ENCODE measurements around the gene P2RX7. TPM values are rescaled to one million over a fixed set of nuclear protein-coding genes. Genes with fewer than 3 reads are reported as not detected.

Gene P2RX7
- total and polyA plus RNA-seq, 2 experiments from 2014 or later, result 0.90 to 1.7 TPM

DNA sequence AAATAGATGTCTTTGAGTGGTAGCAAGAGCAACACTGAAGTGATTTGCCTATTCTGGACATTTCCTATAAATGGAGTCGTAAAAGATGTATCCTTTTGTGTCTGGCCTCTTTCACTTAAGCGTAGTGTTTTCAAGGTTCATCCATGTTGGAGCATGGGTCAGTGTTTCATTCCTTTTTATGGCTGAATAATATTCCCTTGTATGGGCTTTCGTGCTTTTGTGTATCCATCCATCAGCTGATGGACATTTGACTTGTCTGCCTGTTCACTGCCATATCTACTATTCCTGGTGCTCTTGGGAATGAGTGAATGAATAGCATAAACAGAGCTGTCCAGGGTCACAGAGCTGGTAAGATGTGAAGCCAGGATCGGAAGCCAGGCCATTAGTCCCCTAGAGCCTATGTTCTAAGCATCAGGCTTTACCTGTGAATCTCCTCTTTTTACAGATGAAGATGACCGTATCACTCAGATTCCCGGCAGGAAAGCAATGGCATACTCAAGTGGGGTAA, 1.8 kb upstream of the P2RX7 start:
- no peak for TF ChIP-seq EZH2phosphoT487 (IDR thresholded peaks at IDR 0.05; ENCODE audit: low read depth, severe bottlenecking, unreplicated experiment)
- Histone ChIP-seq H3K4me1 (ENCODE audit: insufficient read depth) (peaks cover 11% of the 10 kb centered on the region), H3K4me2 (no peak overlapping the region), H3K4me3 (no peak overlapping the region), H3K27ac (no peak overlapping the region), H3K9me3 (ENCODE audit: low read depth) (no peaks in the 10 kb centered on the region), H3K9me2 (replicated peaks; ENCODE audit: insufficient read depth) (no peaks in the 10 kb centered on the region), H3K36me3 (replicated peaks; ENCODE audit: insufficient read depth, low read depth) (no peaks in the 10 kb centered on the region), H2AFZ (no peak overlapping the region), H3K27me3 (no peaks in the 10 kb centered on the region), H4K20me1 (ENCODE audit: insufficient read depth, poor library complexity, severe bottlenecking) (no peaks in the 10 kb centered on the region), H3K79me2 (no peaks in the 10 kb centered on the region)
- 77% methylated on average over 6 of the region's 6 CpGs for WGBS (ENCODE audit: low lambda C conversion rate, missing lambda C conversion rate)
- DNase-seq (ENCODE audit: low spot score), result no peak

DNA sequence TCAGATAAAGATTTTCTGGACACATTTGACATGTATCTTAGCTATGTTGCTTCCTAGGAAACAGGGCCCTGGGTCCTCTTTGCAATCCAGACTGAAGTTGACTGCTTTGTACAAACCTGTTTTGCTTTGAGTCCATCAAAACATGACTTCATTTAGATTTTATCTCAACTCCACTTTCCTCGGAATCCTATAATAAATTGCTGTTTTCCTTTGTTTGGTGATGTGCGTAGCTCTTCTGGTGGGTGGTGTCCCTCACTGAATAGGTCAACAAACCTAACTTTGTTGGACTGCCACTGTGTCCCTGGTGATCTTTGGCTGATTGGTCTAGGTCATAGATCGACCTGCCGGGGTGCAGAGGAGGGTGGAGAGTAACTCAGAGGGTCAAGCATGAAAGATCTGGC, 735 bp upstream of the P2RX7 start:
- no peak overlapping the region for H3K4me2 ChIP-seq
- no peaks in the 10 kb centered on the region for H4K20me1 ChIP-seq (ENCODE audit: insufficient read depth, poor library complexity, severe bottlenecking)
- DNase-seq (ENCODE audit: low spot score), result no peak
- no peaks in the 10 kb centered on the region for H3K79me2 ChIP-seq
- no peak overlapping the region for H2AFZ ChIP-seq
- 46% methylated on average over 4 of the region's 4 CpGs for WGBS (ENCODE audit: low lambda C conversion rate, missing lambda C conversion rate)
- H3K9me2 ChIP-seq (replicated peaks; ENCODE audit: insufficient read depth), result no peaks in the 10 kb centered on the region
- peaks cover 11% of the 10 kb centered on the region for H3K4me1 ChIP-seq (ENCODE audit: insufficient read depth)
- no peak overlapping the region for H3K4me3 ChIP-seq
- no peak overlapping the region for H3K27ac ChIP-seq
- no peaks in the 10 kb centered on the region for H3K9me3 ChIP-seq (ENCODE audit: low read depth)
- H3K27me3 ChIP-seq, result no peaks in the 10 kb centered on the region
- no peaks in the 10 kb centered on the region for H3K36me3 ChIP-seq (replicated peaks; ENCODE audit: insufficient read depth, low read depth)
- TF ChIP-seq, protein P1, sequence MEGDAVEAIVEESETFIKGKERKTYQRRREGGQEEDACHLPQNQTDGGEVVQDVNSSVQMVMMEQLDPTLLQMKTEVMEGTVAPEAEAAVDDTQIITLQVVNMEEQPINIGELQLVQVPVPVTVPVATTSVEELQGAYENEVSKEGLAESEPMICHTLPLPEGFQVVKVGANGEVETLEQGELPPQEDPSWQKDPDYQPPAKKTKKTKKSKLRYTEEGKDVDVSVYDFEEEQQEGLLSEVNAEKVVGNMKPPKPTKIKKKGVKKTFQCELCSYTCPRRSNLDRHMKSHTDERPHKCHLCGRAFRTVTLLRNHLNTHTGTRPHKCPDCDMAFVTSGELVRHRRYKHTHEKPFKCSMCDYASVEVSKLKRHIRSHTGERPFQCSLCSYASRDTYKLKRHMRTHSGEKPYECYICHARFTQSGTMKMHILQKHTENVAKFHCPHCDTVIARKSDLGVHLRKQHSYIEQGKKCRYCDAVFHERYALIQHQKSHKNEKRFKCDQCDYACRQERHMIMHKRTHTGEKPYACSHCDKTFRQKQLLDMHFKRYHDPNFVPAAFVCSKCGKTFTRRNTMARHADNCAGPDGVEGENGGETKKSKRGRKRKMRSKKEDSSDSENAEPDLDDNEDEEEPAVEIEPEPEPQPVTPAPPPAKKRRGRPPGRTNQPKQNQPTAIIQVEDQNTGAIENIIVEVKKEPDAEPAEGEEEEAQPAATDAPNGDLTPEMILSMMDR (IDR thresholded peaks at IDR 0.05; ENCODE audit: poor library complexity), result no peak
- TF ChIP-seq EZH2 (IDR thresholded peaks at IDR 0.05; ENCODE audit: borderline replicate concordance) (no peak), EZH2phosphoT487 (IDR thresholded peaks at IDR 0.05; ENCODE audit: low read depth, severe bottlenecking, unreplicated experiment) (no peak)

DNA sequence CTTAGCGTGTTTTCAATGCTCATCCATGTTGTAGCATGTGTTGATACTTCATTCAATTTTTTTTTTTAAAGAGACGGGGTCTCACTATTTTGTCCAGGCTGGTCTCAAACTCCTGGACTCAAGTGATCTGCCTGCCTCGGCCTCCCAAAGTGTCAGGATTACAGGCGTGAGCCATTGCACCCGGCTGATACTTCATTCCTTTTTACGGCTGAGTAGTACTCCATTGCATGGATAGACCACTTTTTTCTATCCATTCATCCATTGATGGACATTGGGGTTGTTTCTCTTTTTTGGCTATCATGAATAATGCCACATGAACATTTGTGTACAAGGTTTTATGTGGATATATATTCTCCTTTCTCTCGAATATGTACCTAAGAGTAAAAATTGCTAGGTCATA, 1.2 kb downstream of the P2RX7 start:
- H3K4me3 ChIP-seq, result no peak overlapping the region
- H3K9me3 ChIP-seq (ENCODE audit: low read depth), result no peaks in the 10 kb centered on the region
- H3K79me2 ChIP-seq, result no peaks in the 10 kb centered on the region
- TF ChIP-seq EZH2 (IDR thresholded peaks at IDR 0.05; ENCODE audit: borderline replicate concordance) (no peak), EZH2phosphoT487 (IDR thresholded peaks at IDR 0.05; ENCODE audit: low read depth, severe bottlenecking, unreplicated experiment) (no peak)
- TF ChIP-seq, protein P1 (IDR thresholded peaks at IDR 0.05; ENCODE audit: poor library complexity), result no peak
- no peak overlapping the region for H3K27ac ChIP-seq
- no peak for DNase-seq (ENCODE audit: low spot score)
- peaks cover 11% of the 10 kb centered on the region for H3K4me1 ChIP-seq (ENCODE audit: insufficient read depth)
- no peaks in the 10 kb centered on the region for H3K27me3 ChIP-seq
- H3K4me2 ChIP-seq, result no peak overlapping the region
- H2AFZ ChIP-seq, result no peak overlapping the region
- H4K20me1 ChIP-seq (ENCODE audit: insufficient read depth, poor library complexity, severe bottlenecking), result no peaks in the 10 kb centered on the region
- H3K9me2 ChIP-seq (replicated peaks; ENCODE audit: insufficient read depth), result no peaks in the 10 kb centered on the region
- no peaks in the 10 kb centered on the region for H3K36me3 ChIP-seq (replicated peaks; ENCODE audit: insufficient read depth, low read depth)
- 94% methylated on average over 7 of the region's 7 CpGs for WGBS (ENCODE audit: low lambda C conversion rate, missing lambda C conversion rate)

DNA sequence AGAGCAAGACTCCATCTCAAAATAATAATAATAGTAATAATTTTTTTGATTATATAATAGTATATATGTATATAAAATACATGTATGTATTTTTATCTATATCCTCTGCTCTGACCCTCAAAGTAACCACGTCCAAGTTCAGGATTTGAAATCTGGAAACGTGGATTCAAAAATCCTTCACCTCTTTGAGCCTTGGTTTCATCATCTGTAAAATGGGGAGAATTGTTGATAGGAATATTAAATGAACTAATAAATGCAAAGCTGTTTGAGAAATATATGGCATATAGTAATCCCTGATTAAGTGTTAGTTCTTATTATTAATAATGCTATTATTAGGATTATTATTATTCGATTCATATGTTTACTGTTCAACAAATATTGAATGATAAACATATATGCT, 2.6 kb downstream of the P2RX7 start:
- H3K9me2 ChIP-seq (replicated peaks; ENCODE audit: insufficient read depth), result no peaks in the 10 kb centered on the region
- no peaks in the 10 kb centered on the region for H3K36me3 ChIP-seq (replicated peaks; ENCODE audit: insufficient read depth, low read depth)
- no peak overlapping the region for H3K27ac ChIP-seq
- peaks cover 11% of the 10 kb centered on the region for H3K4me1 ChIP-seq (ENCODE audit: insufficient read depth)
- TF ChIP-seq, protein P1 (IDR thresholded peaks at IDR 0.05; ENCODE audit: poor library complexity), result no peak
- no peak for TF ChIP-seq EZH2phosphoT487 (IDR thresholded peaks at IDR 0.05; ENCODE audit: low read depth, severe bottlenecking, unreplicated experiment)
- TF ChIP-seq EZH2 (IDR thresholded peaks at IDR 0.05; ENCODE audit: borderline replicate concordance), result no peak
- H3K79me2 ChIP-seq, result no peaks in the 10 kb centered on the region
- no peak for DNase-seq (ENCODE audit: low spot score)
- no peaks in the 10 kb centered on the region for H4K20me1 ChIP-seq (ENCODE audit: insufficient read depth, poor library complexity, severe bottlenecking)
- no peaks in the 10 kb centered on the region for H3K27me3 ChIP-seq
- 93% methylated on average over 3 of the region's 3 CpGs for WGBS (ENCODE audit: low lambda C conversion rate, missing lambda C conversion rate)
- H3K4me3 ChIP-seq, result no peak overlapping the region
- no peak overlapping the region for H3K4me2 ChIP-seq
- H3K9me3 ChIP-seq (ENCODE audit: low read depth), result no peaks in the 10 kb centered on the region
- H2AFZ ChIP-seq, result no peak overlapping the region
